ENCODE measurements around the gene MTERF4. TPM values are rescaled to one million over a fixed set of nuclear protein-coding genes. Genes with fewer than 3 reads are reported as not detected.

The MTERF4 gene
- total and polyA plus RNA-seq, 2 of the 4 experiments (the other 2 are of a cell fraction) = 26.6 to 33.3 TPM

DNA sequence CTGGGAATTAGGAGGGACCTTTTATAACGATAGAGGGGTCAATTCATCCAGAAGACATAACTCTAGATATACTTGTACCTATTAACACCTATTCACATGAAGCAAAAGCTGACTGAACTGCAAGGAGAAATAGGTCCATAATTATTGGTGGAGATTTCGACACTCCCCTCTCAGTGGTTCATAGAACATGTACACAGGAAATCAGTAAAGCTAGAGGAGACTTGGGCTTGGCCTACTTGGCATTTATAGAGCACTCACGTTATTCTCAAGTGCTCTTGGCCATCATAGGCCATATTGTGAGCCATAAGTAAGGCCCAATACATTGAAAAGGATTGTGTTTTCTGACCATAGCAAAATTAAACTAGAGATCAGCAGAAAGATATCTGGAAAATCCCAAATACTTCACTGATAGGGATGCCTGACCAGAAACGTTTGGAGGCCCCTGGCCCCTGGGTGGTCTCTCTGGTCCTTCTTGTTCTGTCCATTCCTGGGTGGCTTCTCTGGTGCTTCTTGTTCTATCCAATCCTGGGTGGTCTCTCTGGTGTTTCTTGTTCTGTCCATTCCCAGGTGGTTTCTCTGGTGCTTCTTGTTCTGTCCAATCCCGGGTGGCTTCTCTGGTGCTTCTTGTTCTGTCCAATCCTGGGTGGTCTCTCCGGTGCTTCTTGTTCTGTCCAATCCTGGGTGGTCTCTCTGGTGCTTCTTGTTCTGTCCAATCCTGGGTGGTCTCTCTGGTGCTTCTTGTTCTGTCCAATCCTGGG is 54.7 kb downstream of the MTERF4 start:
- Histone ChIP-seq H3K14ac (replicated peaks; ENCODE audit: low read depth, low read length) (no peak overlapping the region), H4K5ac (ENCODE audit: low read depth, low read length) (no peak overlapping the region), H3K9ac (ENCODE audit: low read depth, low read length) (no peak overlapping the region), H3K23ac (ENCODE audit: low read depth, low read length) (no peak overlapping the region), H2AFZ (replicated peaks; ENCODE audit: low read length, poor library complexity) (no peak overlapping the region), H2AK5ac (ENCODE audit: low read depth, low read length) (no peak overlapping the region), H3K18ac (ENCODE audit: low read depth, low read length) (no peak overlapping the region), H4K91ac (ENCODE audit: insufficient read depth, low read depth, low read length) (no peak overlapping the region), H3K4me1 (ENCODE audit: control insufficient read depth, insufficient read depth, low read length) (no peaks in the 10 kb centered on the region; the same call in 1 of the 2 replicates), H3K4ac (ENCODE audit: low read depth, low read length) (no peak overlapping the region), H3K9me3 (ENCODE audit: control insufficient read depth, insufficient read depth, low read length) (peaks cover 5% of the 10 kb centered on the region), H3K4me2 (ENCODE audit: low read depth, low read length) (no peak overlapping the region), H3K27me3 (ENCODE audit: control insufficient read depth, insufficient read depth, low read length) (no peaks in the 10 kb centered on the region), H2BK15ac (ENCODE audit: low read depth, low read length) (no peak overlapping the region), H3K9me1 (ENCODE audit: insufficient read depth, low read length) (no peaks in the 10 kb centered on the region), H3K56ac (ENCODE audit: extremely low read depth, insufficient read depth, low read length) (no peak overlapping the region), H2BK5ac (ENCODE audit: low read depth, low read length, poor library complexity, severe bottlenecking) (no peak overlapping the region), H4K20me1 (ENCODE audit: insufficient read depth, low read length) (no peaks in the 10 kb centered on the region), H3K4me3 (ENCODE audit: insufficient read depth, low read depth, low read length) (no peak overlapping the region), H2BK120ac (ENCODE audit: low read depth, low read length) (no peak overlapping the region), H2AK9ac (replicated peaks; ENCODE audit: low read depth, low read length, poor library complexity) (no peak overlapping the region), H3K27ac (ENCODE audit: insufficient read depth, low read length) (no peak overlapping the region), H4K8ac (ENCODE audit: low read depth in 2 of 2, low read length in 2 of 2) (no peak overlapping the region), H2BK20ac (ENCODE audit: low read depth, low read length) (no peak overlapping the region), H3K79me1 (ENCODE audit: low read depth in 1 of 2, low read length in 2 of 2) (no peaks in the 10 kb centered on the region), H3K36me3 (ENCODE audit: control insufficient read depth, insufficient read depth, low read length) (peaks cover 21% of the 10 kb centered on the region)
- WGBS, 2 experiments (ENCODE audit: extremely low coverage in 2 of 2, insufficient read length in 1 of 2) = 29% methylated on average over 1 of the region's 6 CpGs; no CpG with 5 or more reads in 1 of the 2 experiments
- TF ChIP-seq POLR2A (IDR thresholded peaks at IDR 0.05; ENCODE audit: low read depth, low read length) = no peak
- TF ChIP-seq, protein P1, sequence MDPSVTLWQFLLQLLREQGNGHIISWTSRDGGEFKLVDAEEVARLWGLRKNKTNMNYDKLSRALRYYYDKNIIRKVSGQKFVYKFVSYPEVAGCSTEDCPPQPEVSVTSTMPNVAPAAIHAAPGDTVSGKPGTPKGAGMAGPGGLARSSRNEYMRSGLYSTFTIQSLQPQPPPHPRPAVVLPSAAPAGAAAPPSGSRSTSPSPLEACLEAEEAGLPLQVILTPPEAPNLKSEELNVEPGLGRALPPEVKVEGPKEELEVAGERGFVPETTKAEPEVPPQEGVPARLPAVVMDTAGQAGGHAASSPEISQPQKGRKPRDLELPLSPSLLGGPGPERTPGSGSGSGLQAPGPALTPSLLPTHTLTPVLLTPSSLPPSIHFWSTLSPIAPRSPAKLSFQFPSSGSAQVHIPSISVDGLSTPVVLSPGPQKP (IDR thresholded peaks at IDR 0.05; ENCODE audit: borderline replicate concordance, low read depth, low read length) = no peak
- TF ChIP-seq MAZ (IDR thresholded peaks at IDR 0.05; ENCODE audit: borderline replicate concordance, low read depth, low read length) = no peak
- dilution Hi-C loops (cut with HindIII; ENCODE audit: low sequenced_read_pairs, unreplicated experiment) = no loop called here
- ChIA-PET CTCF (no interaction called here), POLR2A (ENCODE audit: unreplicated experiment) (no interaction called here)
- no peak for DNase-seq
- BruUV-seq (replicated peaks) = no TSS peak
- ATAC-seq (ENCODE audit: low read depth) = no peak
- intact Hi-C loops (cut with micrococcal nuclease) = no loop called here
- in situ Hi-C loops (cut with MboI; ENCODE audit: low sequenced_read_pairs) = no loop called here

Small RNA genes within 50 kb of the gene (microRNA-seq; reads per million reads assigned to microRNA genes)
- gene AC005237.2 (ENCODE audit: insufficient read depth, insufficient read length) = not detected

Small RNA genes within 50 kb of the gene (small RNA-seq; reads per million reads assigned to genes)
- gene AC005237.2 = 0 reads per million in 5 experiments

Other genes with a start within 250 kb of the MTERF4 start
- not detected in 2 replicates for gene AGXT, start 233.5 kb downstream of the MTERF4 start, total RNA-seq (2012; rRNA removed)
- not detected in 2 replicates for gene AGXT, start 233.5 kb downstream of the MTERF4 start, polyA plus RNA-seq (2012; rRNA removed)
- not detected in 2 replicates for gene MAB21L4, start 206.1 kb downstream of the MTERF4 start, total RNA-seq (2012; rRNA removed)
- not detected in 2 replicates for gene MAB21L4, start 206.1 kb downstream of the MTERF4 start, polyA plus RNA-seq (2012; rRNA removed)
- not detected in 2 replicates for gene CROCC2, start 196.0 kb downstream of the MTERF4 start, total RNA-seq (2012; rRNA removed)
- not detected in 2 replicates for gene CROCC2, start 196.0 kb downstream of the MTERF4 start, polyA plus RNA-seq (2012; rRNA removed)
- 1.1 and 1.4 TPM in 2 replicates for gene SNED1, start 103.7 kb downstream of the MTERF4 start, total RNA-seq (2012; rRNA removed)
- 3.4 and 3.7 TPM in 2 replicates for gene SNED1, start 103.7 kb downstream of the MTERF4 start, polyA plus RNA-seq (2012; rRNA removed)
- gene PASK, start 47.2 kb upstream of the MTERF4 start, total RNA-seq (2012; rRNA removed) = 2.2 and 4.1 TPM in 2 replicates
- gene PASK, start 47.2 kb upstream of the MTERF4 start, polyA plus RNA-seq (2012; rRNA removed) = 4.1 TPM in 2 replicates
- 60.8 and 104 TPM in 2 replicates for gene PPP1R7, start 48.2 kb upstream of the MTERF4 start, total RNA-seq (2012; rRNA removed)
- gene PPP1R7, start 48.2 kb upstream of the MTERF4 start, polyA plus RNA-seq (2012; rRNA removed) = 70.0 and 70.8 TPM in 2 replicates
- gene ANO7, start 86.4 kb upstream of the MTERF4 start, total RNA-seq (2012; rRNA removed) = 0.36 and 0.56 TPM in 2 replicates
- gene ANO7, start 86.4 kb upstream of the MTERF4 start, polyA plus RNA-seq (2012; rRNA removed) = 3.4 and 3.8 TPM in 2 replicates
- 1,093 and 1,165 TPM in 2 replicates for gene HDLBP, start 213.4 kb upstream of the MTERF4 start, total RNA-seq (2012; rRNA removed)
- 648 and 649 TPM in 2 replicates for gene HDLBP, start 213.4 kb upstream of the MTERF4 start, polyA plus RNA-seq (2012; rRNA removed)
- gene SEPTIN2, start 213.6 kb upstream of the MTERF4 start, total RNA-seq (2012; rRNA removed) = 504 and 570 TPM in 2 replicates
- 320 and 420 TPM in 2 replicates for gene SEPTIN2, start 213.6 kb upstream of the MTERF4 start, polyA plus RNA-seq (2012; rRNA removed)

Data from IMR-90 (cell line).